Colonic mucosa (tissue), 4 donors: ENCODE results near the gene CACNB1. TPM values are rescaled to one million over a fixed set of nuclear protein-coding genes. Genes with fewer than 3 reads are reported as not detected.

ENCODE experiments used
- DNase-seq: peaks from one replicate; pipeline ENCODE4 v3.0.0-alpha.2; 2020
- H3K27ac ChIP-seq: fragments of 200-600 bp; one replicate; pipeline ENCODE4 v1.8.0; 2021
- H3K27me3 ChIP-seq: fragments of 200-600 bp; one replicate; pipeline ENCODE4 v1.8.0; 2021
- H3K36me3 ChIP-seq: fragments of 200-600 bp; one replicate; pipeline ENCODE4 v1.8.0; 2021
- H3K4me1 ChIP-seq: fragments of 200-600 bp; one replicate; pipeline ENCODE4 v1.8.0; 2021; ENCODE audit warnings: mild to moderate bottlenecking
- H3K4me3 ChIP-seq: fragments of 200-600 bp; one replicate; pipeline ENCODE4 v1.8.0; 2021
- H3K9ac ChIP-seq, 2 donors: one replicate each; pipeline ENCODE4 v1.7.0; 2013; ENCODE audit warnings: control low read depth in 2 of 2, low read depth in 2 of 2, low read length in 2 of 2
- H3K9me3 ChIP-seq: fragments of 200-600 bp; one replicate; pipeline ENCODE4 v1.8.0; 2021
- CTCF ChIP-seq: fragments of 200-600 bp; IDR thresholded peaks from one replicate; pipeline ENCODE4 v1.8.0; 2022; ENCODE audit warnings: antibody characterized with exemption, mild to moderate bottlenecking
- intact Hi-C: fragments of 100-400 bp; cut with DNase I; formaldehyde crosslinking; loops from one replicate; pipeline ENCODE4 v1.14.1; 2022
- total RNA-seq, 2 donors: library from RNA; stranded (reverse); fragmentation: NEBNext Ultra II Directional in 1 of 2; extraction: Animal tissue kit (Norgen Biotek cat#: 25700) in 1 of 2; gene quantifications; one replicate each; pipeline ENCODE4 v1.2.1, GENCODE V29; 2021
- donor health status: healthy.
- donor health status: DM: no; HTN: no; CAD: no.
- donor health status: DM: no; HTN: no; CAD: no.

The CACNB1 gene
- total RNA-seq, 2 donors from 2014 or later = 5.9 to 8.8 TPM

GRCh38 chr17:39223907-39224777 lies 26.7 kb upstream of the CACNB1 start:
- TF ChIP-seq CTCF = no peak

GRCh38 chr17:39222866-39223834 lies 25.7 kb upstream of the CACNB1 start:
- Histone ChIP-seq H3K27me3 (peaks cover 31% of the 10 kb centered on the region), H3K4me1 (peaks cover 4% of the 10 kb centered on the region), H3K9me3 (no peaks in the 10 kb centered on the region), H3K27ac (no peak overlapping the region), H3K36me3 (no peaks in the 10 kb centered on the region), H3K4me3 (no peak overlapping the region), H3K9ac (no peak overlapping the region)
- no peak for TF ChIP-seq CTCF
- intact Hi-C loops = no loop called here
- DNase-seq = no peak

More at GRCh38 chr17:39223907-39224777, 26.7 kb upstream of the CACNB1 start:
- Histone ChIP-seq H3K9ac (no peak overlapping the region), H3K27me3 (peaks cover 31% of the 10 kb centered on the region), H3K4me3 (no peak overlapping the region), H3K36me3 (no peaks in the 10 kb centered on the region), H3K4me1 (peaks cover 4% of the 10 kb centered on the region), H3K9me3 (no peaks in the 10 kb centered on the region), H3K27ac (no peak overlapping the region)
- DNase-seq = no peak
- intact Hi-C loops = no loop called here

- no peak overlapping the region for H3K9ac ChIP-seq
- H3K9me3 ChIP-seq = no peaks in the 10 kb centered on the region
- no peak for TF ChIP-seq CTCF
- DNase-seq = no peak
- H3K36me3 ChIP-seq = no peaks in the 10 kb centered on the region
- H3K27ac ChIP-seq = no peak overlapping the region
- peaks cover 4% of the 10 kb centered on the region for H3K4me1 ChIP-seq
- no peak overlapping the region for H3K4me3 ChIP-seq
- peaks cover 31% of the 10 kb centered on the region for H3K27me3 ChIP-seq
- intact Hi-C loops = no loop called here
These were observed 24.7 kb upstream of the CACNB1 start for GRCh38 chr17:39222151-39222550.

GRCh38 chr17:39221572-39221971 lies 24.1 kb upstream of the CACNB1 start:
- intact Hi-C loops = no loop called here
- Histone ChIP-seq H3K9me3 (no peaks in the 10 kb centered on the region), H3K36me3 (no peaks in the 10 kb centered on the region), H3K9ac (no peak overlapping the region), H3K27ac (no peak overlapping the region), H3K4me3 (no peak overlapping the region), H3K4me1 (peaks cover 4% of the 10 kb centered on the region), H3K27me3 (peaks cover 29% of the 10 kb centered on the region)
- DNase-seq = no peak
- no peak for TF ChIP-seq CTCF

GRCh38 chr17:39219647-39220154 lies 22.2 kb upstream of the CACNB1 start:
- intact Hi-C loops = no loop called here
- H3K4me1 ChIP-seq = no peaks in the 10 kb centered on the region

More at GRCh38 chr17:39219647-39220154, 22.2 kb upstream of the CACNB1 start:
- Histone ChIP-seq H3K27ac (no peak overlapping the region), H3K36me3 (no peaks in the 10 kb centered on the region), H3K4me3 (no peak overlapping the region), H3K9ac (no peak overlapping the region), H3K27me3 (peaks cover 11% of the 10 kb centered on the region), H3K9me3 (no peaks in the 10 kb centered on the region)
- TF ChIP-seq CTCF = no peak
- no peak for DNase-seq
